ENCODE results near the gene CDR2.

DNA sequence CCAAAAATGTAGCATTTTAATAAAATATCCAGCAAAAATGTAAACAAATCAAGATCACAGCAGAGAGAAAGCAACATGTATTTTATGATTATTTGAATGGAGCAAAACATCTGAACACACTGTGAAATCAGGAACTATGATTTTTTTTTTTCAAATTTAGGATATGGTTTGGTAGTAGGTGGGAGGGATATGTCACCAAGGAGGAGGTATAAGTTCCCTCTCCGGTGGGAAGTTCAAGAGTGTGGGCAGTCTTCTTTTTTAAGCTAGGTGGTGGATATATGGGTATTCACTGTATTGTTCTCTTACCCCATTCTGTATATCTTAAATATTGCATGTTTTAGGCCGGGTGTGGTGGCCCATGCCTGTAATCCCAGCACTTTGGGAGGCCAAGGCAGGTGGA is 10.2 kb downstream of the CDR2 start:
- TF ChIP-seq, protein P1, sequence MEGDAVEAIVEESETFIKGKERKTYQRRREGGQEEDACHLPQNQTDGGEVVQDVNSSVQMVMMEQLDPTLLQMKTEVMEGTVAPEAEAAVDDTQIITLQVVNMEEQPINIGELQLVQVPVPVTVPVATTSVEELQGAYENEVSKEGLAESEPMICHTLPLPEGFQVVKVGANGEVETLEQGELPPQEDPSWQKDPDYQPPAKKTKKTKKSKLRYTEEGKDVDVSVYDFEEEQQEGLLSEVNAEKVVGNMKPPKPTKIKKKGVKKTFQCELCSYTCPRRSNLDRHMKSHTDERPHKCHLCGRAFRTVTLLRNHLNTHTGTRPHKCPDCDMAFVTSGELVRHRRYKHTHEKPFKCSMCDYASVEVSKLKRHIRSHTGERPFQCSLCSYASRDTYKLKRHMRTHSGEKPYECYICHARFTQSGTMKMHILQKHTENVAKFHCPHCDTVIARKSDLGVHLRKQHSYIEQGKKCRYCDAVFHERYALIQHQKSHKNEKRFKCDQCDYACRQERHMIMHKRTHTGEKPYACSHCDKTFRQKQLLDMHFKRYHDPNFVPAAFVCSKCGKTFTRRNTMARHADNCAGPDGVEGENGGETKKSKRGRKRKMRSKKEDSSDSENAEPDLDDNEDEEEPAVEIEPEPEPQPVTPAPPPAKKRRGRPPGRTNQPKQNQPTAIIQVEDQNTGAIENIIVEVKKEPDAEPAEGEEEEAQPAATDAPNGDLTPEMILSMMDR (IDR thresholded peaks at IDR 0.05), result no peak
- TF ChIP-seq POLR2A (IDR thresholded peaks at IDR 0.05), result no peak

All from Peyer's patch (tissue), 4 donors.